ENCODE results near the gene VAPB.

Gene VAPB

DNA sequence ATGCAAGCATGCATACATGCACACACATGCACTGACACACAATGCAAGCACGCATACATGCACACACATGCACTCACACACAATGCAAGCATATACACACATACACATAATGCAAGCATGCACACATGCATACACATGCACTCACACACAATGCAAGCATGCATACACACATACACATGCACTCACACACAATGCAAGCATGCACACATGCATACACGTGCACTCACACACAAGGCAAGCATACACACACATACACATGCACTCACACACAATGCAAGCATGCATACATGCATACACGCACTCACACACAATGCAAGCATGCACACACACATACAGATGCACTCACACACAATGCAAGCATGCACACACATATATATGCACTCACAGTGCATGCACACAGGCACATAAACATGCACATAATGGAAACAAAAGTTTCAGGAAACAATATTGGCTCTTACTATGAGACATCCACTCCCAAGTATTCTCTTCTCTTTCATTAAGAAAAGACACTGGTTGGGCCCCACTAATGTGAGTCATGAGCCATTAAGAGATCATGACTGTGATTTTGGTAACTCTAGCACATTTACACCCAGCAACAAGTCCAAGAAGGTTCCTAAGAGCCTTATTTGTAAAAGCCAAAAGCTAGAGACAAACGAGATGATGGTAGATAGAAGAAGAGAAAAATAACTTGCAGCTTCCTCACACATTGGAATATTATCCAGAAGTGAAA is 103.9 kb downstream of the VAPB start:
- TF ChIP-seq, protein P1, sequence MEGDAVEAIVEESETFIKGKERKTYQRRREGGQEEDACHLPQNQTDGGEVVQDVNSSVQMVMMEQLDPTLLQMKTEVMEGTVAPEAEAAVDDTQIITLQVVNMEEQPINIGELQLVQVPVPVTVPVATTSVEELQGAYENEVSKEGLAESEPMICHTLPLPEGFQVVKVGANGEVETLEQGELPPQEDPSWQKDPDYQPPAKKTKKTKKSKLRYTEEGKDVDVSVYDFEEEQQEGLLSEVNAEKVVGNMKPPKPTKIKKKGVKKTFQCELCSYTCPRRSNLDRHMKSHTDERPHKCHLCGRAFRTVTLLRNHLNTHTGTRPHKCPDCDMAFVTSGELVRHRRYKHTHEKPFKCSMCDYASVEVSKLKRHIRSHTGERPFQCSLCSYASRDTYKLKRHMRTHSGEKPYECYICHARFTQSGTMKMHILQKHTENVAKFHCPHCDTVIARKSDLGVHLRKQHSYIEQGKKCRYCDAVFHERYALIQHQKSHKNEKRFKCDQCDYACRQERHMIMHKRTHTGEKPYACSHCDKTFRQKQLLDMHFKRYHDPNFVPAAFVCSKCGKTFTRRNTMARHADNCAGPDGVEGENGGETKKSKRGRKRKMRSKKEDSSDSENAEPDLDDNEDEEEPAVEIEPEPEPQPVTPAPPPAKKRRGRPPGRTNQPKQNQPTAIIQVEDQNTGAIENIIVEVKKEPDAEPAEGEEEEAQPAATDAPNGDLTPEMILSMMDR (IDR thresholded peaks at IDR 0.05; ENCODE audit: low read depth, low read length): no peak
- DNase-seq (ENCODE audit: extremely low read depth, low read depth): no peak

DNA sequence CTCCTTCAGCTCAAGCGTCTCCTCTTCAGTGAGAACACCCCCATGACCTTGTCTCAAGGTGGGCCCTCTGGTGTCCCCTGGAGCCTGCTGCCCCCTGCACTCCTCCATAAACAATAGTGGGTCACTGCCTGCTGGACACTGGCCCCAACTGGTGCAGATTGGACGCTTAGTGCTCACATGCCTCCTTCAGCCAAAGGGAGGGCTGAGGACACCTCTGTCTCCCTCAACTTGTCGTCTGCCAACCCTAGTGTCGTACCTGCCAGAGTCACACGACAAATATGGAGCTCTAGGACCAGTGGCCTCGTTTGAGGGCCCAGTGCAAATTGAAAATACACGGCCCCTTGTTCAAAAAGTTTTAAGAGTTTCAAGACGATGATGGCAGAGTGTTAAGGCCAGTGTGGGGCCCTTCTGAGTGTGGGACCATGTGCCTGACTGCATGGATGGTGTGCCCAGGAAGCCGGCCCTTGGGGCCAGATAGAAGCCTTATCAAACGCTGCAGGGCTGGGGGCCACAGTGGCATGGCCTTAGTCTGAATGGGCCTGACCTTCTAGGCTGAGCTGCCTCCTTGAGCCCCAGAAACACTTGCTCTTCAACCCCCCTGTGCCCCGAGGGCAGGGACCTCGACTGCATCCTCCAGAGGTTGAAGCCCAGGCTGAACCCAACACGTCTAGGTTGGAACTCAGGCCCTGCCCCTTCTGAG is 106.0 kb downstream of the VAPB start:
- DNase-seq (ENCODE audit: extremely low read depth, low read depth): no peak
- TF ChIP-seq, protein P1 (IDR thresholded peaks at IDR 0.05; ENCODE audit: low read depth, low read length): no peak

DNA sequence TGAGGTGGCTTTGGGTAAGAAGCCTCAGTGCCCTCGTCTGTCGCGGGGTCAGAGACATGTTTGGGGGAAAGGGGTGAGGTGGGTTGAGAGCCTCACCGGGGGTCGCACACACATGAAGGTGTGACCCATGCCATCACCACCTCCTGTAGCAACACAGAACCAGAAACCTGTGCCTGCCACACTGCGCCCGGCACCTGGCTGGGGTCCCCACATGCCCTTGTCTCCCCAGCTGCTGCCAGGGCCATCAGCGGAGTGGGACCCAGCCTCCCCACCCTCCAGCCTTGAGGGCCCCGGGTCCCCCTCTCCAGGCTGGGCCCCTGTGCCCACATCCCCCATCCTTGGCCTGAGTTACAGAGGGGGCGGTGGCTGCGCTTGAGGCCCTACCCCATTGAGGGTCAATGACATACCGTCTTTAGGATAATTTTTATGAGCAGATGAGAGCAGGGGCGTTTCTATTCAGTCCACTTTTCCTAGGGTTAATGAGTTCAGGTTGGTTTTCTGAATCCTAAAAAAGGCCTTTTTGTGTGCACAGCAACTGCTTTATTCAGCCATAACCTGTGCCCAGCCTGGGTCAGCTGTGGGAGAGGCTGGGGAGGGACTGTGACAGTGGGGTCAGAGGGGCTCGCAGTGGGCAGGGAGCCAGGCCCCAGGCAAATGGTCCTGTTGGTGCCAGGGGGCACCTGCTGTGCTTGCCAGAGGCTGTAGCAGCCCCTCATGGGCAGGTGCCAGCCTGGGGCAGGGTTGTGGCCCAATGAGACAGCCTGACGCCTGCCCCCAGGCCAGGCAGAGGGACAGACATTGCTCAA is 106.8 kb downstream of the VAPB start:
- TF ChIP-seq, protein P1 (IDR thresholded peaks at IDR 0.05; ENCODE audit: low read depth, low read length): no peak
- DNase-seq (ENCODE audit: extremely low read depth, low read depth): no peak

DNA sequence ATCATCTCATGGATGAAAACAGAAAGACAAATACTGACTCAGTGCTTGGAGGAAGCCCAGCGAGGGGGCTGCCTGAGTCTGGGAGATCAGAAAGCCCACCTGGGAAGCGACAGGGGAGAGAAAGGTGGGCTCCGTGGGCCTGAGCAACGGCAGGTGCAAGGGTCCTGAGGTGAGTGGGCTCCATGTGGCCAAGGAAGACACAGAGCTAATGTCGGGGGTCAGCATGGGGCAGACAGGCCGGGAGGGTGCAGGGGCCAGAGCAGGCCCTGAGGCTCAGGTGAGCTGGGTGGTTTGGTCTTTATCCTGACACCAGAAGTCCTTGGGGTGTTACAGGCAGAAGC is 107.4 kb downstream of the VAPB start:
- no peak for DNase-seq (ENCODE audit: extremely low read depth, low read depth)
- TF ChIP-seq, protein P1 (IDR thresholded peaks at IDR 0.05; ENCODE audit: low read depth, low read length): no peak

DNA sequence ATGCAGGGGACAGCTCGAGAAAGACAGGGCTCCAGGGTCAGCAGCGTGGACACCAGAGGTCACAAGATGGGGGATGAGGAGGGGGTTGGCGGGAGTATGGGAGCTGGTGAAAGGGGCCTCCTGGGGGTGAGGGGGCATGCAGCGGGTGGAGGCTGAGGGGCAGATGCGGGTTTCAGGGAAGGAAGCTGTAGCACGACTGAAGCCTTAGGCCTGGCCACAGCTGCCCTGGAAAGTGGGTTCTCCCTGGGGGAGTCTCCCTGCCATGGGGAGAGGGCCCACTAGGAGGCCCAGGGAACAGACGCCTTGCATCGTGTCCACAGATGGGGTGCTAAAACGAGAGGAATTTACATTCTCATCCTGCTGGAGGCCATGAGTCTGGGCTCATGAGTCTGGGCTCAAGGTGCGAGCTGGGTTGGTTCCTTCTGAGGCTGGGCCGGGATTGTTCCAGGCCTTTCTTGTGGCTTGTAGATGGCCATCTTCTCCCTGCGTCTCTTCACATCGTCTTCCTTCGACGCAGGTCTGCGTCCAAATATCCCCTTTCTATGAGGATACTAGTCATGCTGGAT is 108.1 kb downstream of the VAPB start:
- TF ChIP-seq, protein P1 (IDR thresholded peaks at IDR 0.05; ENCODE audit: low read depth, low read length): no peak
- DNase-seq (ENCODE audit: extremely low read depth, low read depth): no peak

DNA sequence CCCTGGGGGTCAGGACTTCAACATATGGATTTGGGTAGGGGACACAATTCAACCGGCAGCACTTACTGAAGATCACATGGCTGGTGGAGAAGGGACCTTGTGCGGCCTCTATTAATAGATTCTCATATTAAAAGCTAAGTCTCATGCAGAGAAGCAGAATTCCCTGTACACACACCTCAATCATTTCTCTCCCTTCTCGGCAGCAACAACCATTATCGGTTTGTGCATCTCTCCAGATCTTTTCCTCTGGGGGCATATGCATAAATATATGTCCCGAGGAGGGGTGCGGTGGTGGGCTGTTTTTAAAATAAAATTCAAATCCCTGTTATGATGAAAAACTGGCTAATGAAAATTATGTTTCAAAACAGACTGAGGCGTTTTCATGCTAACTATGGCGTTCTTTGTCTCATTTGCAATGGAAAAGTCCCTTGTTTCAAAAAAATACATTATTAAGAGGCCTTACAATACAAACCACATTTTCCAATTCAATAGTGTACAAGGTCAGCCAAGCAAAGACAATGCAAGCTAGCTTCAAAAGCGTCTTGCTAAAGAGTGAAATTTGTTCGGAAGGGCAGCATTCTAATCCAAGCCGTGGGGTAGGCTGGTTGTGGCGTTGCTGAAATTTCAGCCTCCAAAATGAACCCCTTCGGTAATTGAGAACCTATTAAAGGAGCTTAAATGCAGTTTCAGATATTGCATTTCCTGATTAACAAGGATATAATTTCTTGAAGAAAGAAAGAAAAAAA is 108.9 kb downstream of the VAPB start:
- no peak for DNase-seq (ENCODE audit: extremely low read depth, low read depth)
- TF ChIP-seq, protein P1 (IDR thresholded peaks at IDR 0.05; ENCODE audit: low read depth, low read length): no peak

All from AG09319 (cell line).